Hepatocyte (in vitro differentiated cells): ENCODE data around the gene NEDD9. TPM values are rescaled to one million over a fixed set of nuclear protein-coding genes. Genes with fewer than 3 reads are reported as not detected.
A peak's percentile ranks its signal among the peaks of the same experiment; 100 is the strongest.

Experiments used
- DNase-seq: peaks from one replicate; pipeline ENCODE4 v3.0.0-alpha.2; 2016; ENCODE audit warnings: low spot score
- H2AFZ ChIP-seq: fragments of 200-600 bp; sonication (generic); 2 replicates; pipeline ENCODE4 v1.6.0; 2016; ENCODE audit warnings: antibody characterized with exemption, mild to moderate bottlenecking
- H3K27ac ChIP-seq: fragments of 200-600 bp; sonication (generic); 2 replicates; pipeline ENCODE4 v1.5.1; 2016; ENCODE audit warnings: mild to moderate bottlenecking
- H3K27me3 ChIP-seq: fragments of 200-600 bp; sonication (generic); 2 replicates; pipeline ENCODE4 v1.6.1; 2016
- H3K36me3 ChIP-seq: fragments of 200-600 bp; sonication (generic); replicated peaks from 2 replicates; pipeline ENCODE4 v1.5.1; 2016; ENCODE audit warnings: low read depth; ENCODE audit not compliant: insufficient read depth
- H3K4me1 ChIP-seq: fragments of 200-600 bp; sonication (generic); 2 replicates; pipeline ENCODE4 v1.5.1; 2016; ENCODE audit warnings: mild to moderate bottlenecking, moderate library complexity; ENCODE audit not compliant: insufficient read depth
- H3K4me2 ChIP-seq: fragments of 200-600 bp; sonication (generic); 2 replicates; pipeline ENCODE4 v1.6.0; 2016
- H3K4me3 ChIP-seq: fragments of 200-600 bp; sonication (generic); 2 replicates; pipeline ENCODE4 v1.5.1; 2016; ENCODE audit warnings: mild to moderate bottlenecking
- H3K79me2 ChIP-seq: fragments of 200-600 bp; sonication (generic); 2 replicates; pipeline ENCODE4 v1.6.0; 2017; ENCODE audit warnings: mild to moderate bottlenecking
- H3K9me2 ChIP-seq: fragments of 200-600 bp; sonication (generic); replicated peaks from 2 replicates; pipeline ENCODE4 v1.6.0; 2017; ENCODE audit warnings: mild to moderate bottlenecking; ENCODE audit not compliant: insufficient read depth
- H3K9me3 ChIP-seq: fragments of 200-600 bp; sonication (generic); 2 replicates; pipeline ENCODE4 v1.5.1; 2016; ENCODE audit warnings: low read depth, mild to moderate bottlenecking
- H4K20me1 ChIP-seq: fragments of 200-600 bp; sonication (generic); 2 replicates; pipeline ENCODE4 v1.6.0; 2016; ENCODE audit warnings: mild to moderate bottlenecking; ENCODE audit not compliant: insufficient read depth, poor library complexity, severe bottlenecking
- EZH2 ChIP-seq: fragments of 200-600 bp; sonication (generic); IDR thresholded peaks from 2 replicates; pipeline ENCODE4 v1.6.1; 2016; ENCODE audit warnings: antibody characterized with exemption, mild to moderate bottlenecking, borderline replicate concordance
- EZH2phosphoT487 ChIP-seq: fragments of 200-600 bp; sonication (generic); IDR thresholded peaks from one replicate; pipeline ENCODE4 v1.6.1; 2018; ENCODE audit warnings: antibody characterized with exemption, mild to moderate bottlenecking, low read depth, moderate library complexity; ENCODE audit not compliant: unreplicated experiment, severe bottlenecking
- WGBS: methylation state at CpG from one replicate; pipeline ENCODE4 v1.1.6; 2016; ENCODE audit warnings: low lambda C conversion rate; ENCODE audit errors: missing lambda C conversion rate; 5-methylcytosine and 5-hydroxymethylcytosine counted together
- polyA plus RNA-seq: library from polyadenylated mRNA; unstranded; fragments of >200 nt; fragmentation: Nextera tagmentation; extraction: Ambion mirVana; gene quantifications from 2 replicates; pipeline ENCODE4 v1.2.1, GENCODE V29; 2016
- total RNA-seq: library from RNA; depleted of rRNA; stranded (reverse); fragments of >200 nt; gene quantifications from 2 replicates; pipeline ENCODE4 v1.2.3, GENCODE V29; 2014
- TF ChIP-seq, protein P1 (sequence below): fragments of 200-600 bp; sonication (generic); IDR thresholded peaks from 2 replicates; pipeline ENCODE4 v1.5.1; 2016; ENCODE audit warnings: antibody characterized with exemption, mild to moderate bottlenecking; ENCODE audit not compliant: poor library complexity

Gene NEDD9
- total and polyA plus RNA-seq, 2 experiments from 2014 or later, result 55.1 to 59.3 TPM

DNA sequence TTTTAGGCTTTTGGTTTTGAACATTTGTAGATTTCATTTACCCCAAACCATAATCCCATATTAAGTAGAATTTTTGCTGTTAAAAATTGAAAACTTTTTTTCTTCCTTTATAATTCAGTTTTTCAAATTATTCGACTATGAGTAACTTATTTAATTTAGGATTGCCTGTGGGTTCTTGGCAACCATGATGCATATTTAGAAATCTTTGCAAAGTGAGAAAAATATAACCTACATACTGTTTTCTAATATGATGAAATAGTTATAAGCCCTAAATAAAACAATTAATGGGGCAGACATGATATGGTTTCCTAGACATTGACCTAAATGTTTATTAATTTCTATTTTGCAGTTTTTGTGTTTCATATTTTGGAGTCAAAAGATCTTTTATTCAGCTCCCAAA lies 23.6 kb downstream of the NEDD9 start:
- Histone ChIP-seq H3K9me3 (no peaks in the 10 kb centered on the region), H2AFZ (no peak overlapping the region), H3K4me1 (peaks cover 20% of the 10 kb centered on the region), H4K20me1 (no peaks in the 10 kb centered on the region), H3K4me3 (no peak overlapping the region), H3K27me3 (no peaks in the 10 kb centered on the region), H3K9me2 (no peaks in the 10 kb centered on the region), H3K79me2 (peaks cover 35% of the 10 kb centered on the region), H3K36me3 (no peaks in the 10 kb centered on the region), H3K27ac (peak overlapping the region; percentile 94), H3K4me2 (no peak overlapping the region)
- 93% methylated on average over 1 of the region's 1 CpG for WGBS
- no peak for DNase-seq
- TF ChIP-seq EZH2phosphoT487 (no peak), EZH2 (no peak)

DNA sequence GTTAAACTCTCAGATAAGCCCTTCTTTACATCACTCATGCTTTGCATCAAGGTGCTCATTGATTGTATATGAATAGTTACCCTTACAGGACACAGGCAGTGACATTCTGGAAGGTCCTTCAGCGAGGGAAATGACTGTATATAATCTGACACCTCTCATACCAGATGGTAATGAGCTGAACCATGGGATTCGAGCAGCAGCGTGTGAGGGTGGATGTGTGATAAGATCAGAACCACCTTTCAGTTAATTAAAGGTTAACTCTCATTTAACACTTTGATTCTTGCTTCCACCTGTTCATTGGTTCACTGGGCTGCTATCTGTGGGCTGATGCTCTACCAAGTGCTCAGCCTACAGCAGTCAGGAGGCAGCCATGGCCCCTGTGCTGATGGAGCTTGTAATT lies 24.2 kb downstream of the NEDD9 start:
- Histone ChIP-seq H3K36me3 (no peaks in the 10 kb centered on the region), H3K9me2 (no peaks in the 10 kb centered on the region), H3K4me2 (no peak overlapping the region), H3K79me2 (peaks cover 31% of the 10 kb centered on the region), H3K27ac (peak overlapping the region; percentile 94), H4K20me1 (no peaks in the 10 kb centered on the region), H3K9me3 (no peaks in the 10 kb centered on the region), H2AFZ (no peak overlapping the region), H3K4me3 (no peak overlapping the region), H3K4me1 (peaks cover 20% of the 10 kb centered on the region), H3K27me3 (no peaks in the 10 kb centered on the region)
- DNase-seq, result no peak
- no peak for TF ChIP-seq EZH2phosphoT487
- WGBS, result 75% methylated on average over 3 of the region's 3 CpGs

DNA sequence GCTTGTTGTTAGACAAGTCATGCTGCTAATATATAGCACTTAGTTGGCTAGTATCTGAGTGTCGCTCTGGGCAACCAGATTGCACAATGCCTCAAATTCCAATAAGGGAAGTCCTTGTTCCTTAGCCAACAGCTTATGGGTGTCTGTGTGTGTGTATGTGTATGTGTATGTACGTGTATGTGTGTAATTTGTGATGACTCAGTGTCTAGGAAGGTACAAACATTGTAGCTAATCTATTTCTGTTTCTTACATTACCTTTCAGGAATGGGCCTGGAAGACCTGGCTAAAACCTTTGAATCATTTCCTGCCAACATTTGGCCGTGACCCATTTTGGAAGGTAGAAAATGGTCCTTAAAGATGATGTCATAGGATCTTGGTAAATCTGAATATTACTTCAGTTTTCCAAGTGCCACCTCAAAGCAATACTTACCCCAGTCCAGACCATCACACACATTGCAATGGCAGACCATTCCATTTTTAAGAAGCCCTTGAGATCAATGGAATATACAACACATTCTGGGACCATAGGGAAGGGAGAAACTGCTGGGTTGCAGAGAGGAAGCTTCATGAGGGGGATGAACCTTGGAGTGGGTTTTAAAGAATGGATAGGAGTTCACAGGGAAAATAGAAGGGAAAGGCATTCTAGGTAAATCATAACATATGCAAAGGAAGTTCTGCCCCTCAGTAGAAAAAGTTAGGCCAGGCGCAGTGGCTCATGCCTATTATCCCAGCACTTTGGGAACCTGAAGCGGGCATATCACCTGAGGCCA lies 25.1 kb downstream of the NEDD9 start:
- Histone ChIP-seq H3K4me1 (peaks cover 29% of the 10 kb centered on the region), H3K9me2 (no peaks in the 10 kb centered on the region), H4K20me1 (no peaks in the 10 kb centered on the region), H3K9me3 (no peaks in the 10 kb centered on the region), H3K4me3 (no peak overlapping the region), H3K27me3 (no peaks in the 10 kb centered on the region), H3K36me3 (no peaks in the 10 kb centered on the region), H3K27ac (peak overlapping the region; percentile 94), H3K79me2 (peaks cover 32% of the 10 kb centered on the region), H3K4me2 (peak overlapping the region; percentile 9), H2AFZ (no peak overlapping the region)
- peak; percentile 86 for DNase-seq
- 58% methylated on average over 5 of the region's 5 CpGs for WGBS
- TF ChIP-seq EZH2phosphoT487, result no peak
- TF ChIP-seq, protein P1, sequence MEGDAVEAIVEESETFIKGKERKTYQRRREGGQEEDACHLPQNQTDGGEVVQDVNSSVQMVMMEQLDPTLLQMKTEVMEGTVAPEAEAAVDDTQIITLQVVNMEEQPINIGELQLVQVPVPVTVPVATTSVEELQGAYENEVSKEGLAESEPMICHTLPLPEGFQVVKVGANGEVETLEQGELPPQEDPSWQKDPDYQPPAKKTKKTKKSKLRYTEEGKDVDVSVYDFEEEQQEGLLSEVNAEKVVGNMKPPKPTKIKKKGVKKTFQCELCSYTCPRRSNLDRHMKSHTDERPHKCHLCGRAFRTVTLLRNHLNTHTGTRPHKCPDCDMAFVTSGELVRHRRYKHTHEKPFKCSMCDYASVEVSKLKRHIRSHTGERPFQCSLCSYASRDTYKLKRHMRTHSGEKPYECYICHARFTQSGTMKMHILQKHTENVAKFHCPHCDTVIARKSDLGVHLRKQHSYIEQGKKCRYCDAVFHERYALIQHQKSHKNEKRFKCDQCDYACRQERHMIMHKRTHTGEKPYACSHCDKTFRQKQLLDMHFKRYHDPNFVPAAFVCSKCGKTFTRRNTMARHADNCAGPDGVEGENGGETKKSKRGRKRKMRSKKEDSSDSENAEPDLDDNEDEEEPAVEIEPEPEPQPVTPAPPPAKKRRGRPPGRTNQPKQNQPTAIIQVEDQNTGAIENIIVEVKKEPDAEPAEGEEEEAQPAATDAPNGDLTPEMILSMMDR, result no peak

DNA sequence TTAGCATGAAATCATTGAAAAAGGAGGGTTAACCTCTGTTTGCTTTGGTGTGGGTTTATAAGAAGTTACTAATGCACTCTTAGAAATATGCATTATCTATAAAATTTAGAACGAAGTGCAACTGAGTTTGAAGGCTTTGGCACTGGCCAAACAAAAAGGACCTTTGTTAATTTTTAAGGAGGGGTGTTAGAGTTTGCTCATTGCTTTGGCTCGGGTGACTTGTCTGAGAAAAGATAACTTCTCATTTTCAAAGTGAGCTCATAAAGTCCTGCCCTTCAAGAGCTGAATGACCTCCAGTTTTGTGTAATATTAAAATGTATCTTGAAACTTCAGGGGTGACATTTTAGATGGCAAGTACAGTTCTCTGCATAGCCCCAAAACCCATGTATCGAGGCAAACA lies 25.9 kb downstream of the NEDD9 start:
- WGBS, result 54% methylated on average over 3 of the region's 3 CpGs
- Histone ChIP-seq H2AFZ (no peak overlapping the region), H3K27ac (peak overlapping the region; percentile 91), H3K4me1 (peaks cover 37% of the 10 kb centered on the region), H3K9me3 (no peaks in the 10 kb centered on the region), H4K20me1 (no peaks in the 10 kb centered on the region), H3K9me2 (no peaks in the 10 kb centered on the region), H3K4me3 (no peak overlapping the region), H3K4me2 (peak overlapping the region; percentile 22), H3K79me2 (peaks cover 27% of the 10 kb centered on the region), H3K27me3 (no peaks in the 10 kb centered on the region), H3K36me3 (no peaks in the 10 kb centered on the region)
- DNase-seq, result no peak
- TF ChIP-seq, protein P1, result no peak
- TF ChIP-seq EZH2phosphoT487 (no peak), EZH2 (no peak)
